ENCODE results near the gene AVPR2.

AVPR2 gene

GRCh38 chrX:153906126-153906917 is 1.8 kb downstream of the AVPR2 start:
- no peak for TF ChIP-seq POLR2A (IDR thresholded peaks at IDR 0.05; ENCODE audit: low read length)
- TF ChIP-seq GATA1 (IDR thresholded peaks at IDR 0.05; ENCODE audit: low read depth, low read length): no peak
- no peak for DNase-seq

- TF ChIP-seq POLR2A (IDR thresholded peaks at IDR 0.05; ENCODE audit: low read length) (no peak), GATA1 (IDR thresholded peaks at IDR 0.05; ENCODE audit: low read depth, low read length) (no peak)
These were observed 3.0 kb downstream of the AVPR2 start for GRCh38 chrX:153907456-153907855.

GRCh38 chrX:153908219-153908860 is 3.9 kb downstream of the AVPR2 start:
- TF ChIP-seq POLR2A (IDR thresholded peaks at IDR 0.05; ENCODE audit: low read length) (no peak), GATA1 (IDR thresholded peaks at IDR 0.05; ENCODE audit: low read depth, low read length) (no peak)
- no peak for DNase-seq

More at GRCh38 chrX:153907456-153907855, 3.0 kb downstream of the AVPR2 start:
- no peak for DNase-seq

- peak; percentile 9 to 12 for DNase-seq
- no peak for TF ChIP-seq POLR2A (IDR thresholded peaks at IDR 0.05; ENCODE audit: low read length)
- no peak for TF ChIP-seq GATA1 (IDR thresholded peaks at IDR 0.05; ENCODE audit: low read depth, low read length)
These were observed 4.8 kb downstream of the AVPR2 start for GRCh38 chrX:153909024-153909979.

GRCh38 chrX:153909980-153910360 is 5.5 kb downstream of the AVPR2 start:
- TF ChIP-seq POLR2A (IDR thresholded peaks at IDR 0.05; ENCODE audit: low read length) (no peak), GATA1 (IDR thresholded peaks at IDR 0.05; ENCODE audit: low read depth, low read length) (no peak)
- no peak for DNase-seq

GRCh38 chrX:153910446-153910845 is 6.0 kb downstream of the AVPR2 start:
- DNase-seq: no peak
- TF ChIP-seq GATA1 (IDR thresholded peaks at IDR 0.05; ENCODE audit: low read depth, low read length) (no peak), POLR2A (IDR thresholded peaks at IDR 0.05; ENCODE audit: low read length) (no peak)

GRCh38 chrX:153911798-153912197 is 7.3 kb downstream of the AVPR2 start:
- DNase-seq: no peak
- TF ChIP-seq POLR2A (IDR thresholded peaks at IDR 0.05; ENCODE audit: low read length): no peak
- no peak for TF ChIP-seq GATA1 (IDR thresholded peaks at IDR 0.05; ENCODE audit: low read depth, low read length)

- no peak for TF ChIP-seq GATA1 (IDR thresholded peaks at IDR 0.05; ENCODE audit: low read depth, low read length)
- no peak for TF ChIP-seq POLR2A (IDR thresholded peaks at IDR 0.05; ENCODE audit: low read length)
- DNase-seq: no peak
These were observed 8.7 kb downstream of the AVPR2 start for GRCh38 chrX:153913211-153913610.

- TF ChIP-seq POLR2A (IDR thresholded peaks at IDR 0.05; ENCODE audit: low read length): no peak
- DNase-seq: no peak
These were observed 9.2 kb downstream of the AVPR2 start for GRCh38 chrX:153913701-153914100.

GRCh38 chrX:153917869-153918268 is 13.4 kb downstream of the AVPR2 start:
- TF ChIP-seq POLR2A (IDR thresholded peaks at IDR 0.05; ENCODE audit: low read length) (no peak), GATA1 (IDR thresholded peaks at IDR 0.05; ENCODE audit: low read depth, low read length) (no peak)
- DNase-seq: no peak

- no peak for TF ChIP-seq POLR2A (IDR thresholded peaks at IDR 0.05; ENCODE audit: low read length)
- TF ChIP-seq GATA1 (IDR thresholded peaks at IDR 0.05; ENCODE audit: low read depth, low read length): no peak
- no peak for DNase-seq
These were observed 14.8 kb downstream of the AVPR2 start for GRCh38 chrX:153919281-153919680.

- DNase-seq: no peak
- TF ChIP-seq GATA1 (IDR thresholded peaks at IDR 0.05; ENCODE audit: low read depth, low read length) (no peak), POLR2A (IDR thresholded peaks at IDR 0.05; ENCODE audit: low read length) (no peak)
These were observed 16.1 kb downstream of the AVPR2 start for GRCh38 chrX:153920546-153920945.

- no peak for TF ChIP-seq POLR2A (IDR thresholded peaks at IDR 0.05; ENCODE audit: low read length)
- TF ChIP-seq GATA1 (IDR thresholded peaks at IDR 0.05; ENCODE audit: low read depth, low read length): no peak
These were observed 16.6 kb downstream of the AVPR2 start for GRCh38 chrX:153921070-153921469.

More at GRCh38 chrX:153921070-153921469, 16.6 kb downstream of the AVPR2 start:
- DNase-seq: no peak
